SK-N-SH (cell line): Measurements from ENCODE around the gene ZMIZ2. TPM values are rescaled to one million over a fixed set of nuclear protein-coding genes. Genes with fewer than 3 reads are reported as not detected.

Experiments
- CTCF ChIA-PET: fragments of 300-600, 350-600 bp; formaldehyde crosslinking; extraction: SDS; loops from one replicate; lab custom pipeline; 2021; lab: Yijun Ruan, JAX
- POLR2A ChIA-PET: fragments of 350-600 bp; sonication (Branson Sonifier 250); formaldehyde crosslinking; extraction: SDS; loops from one replicate; lab custom pipeline; 2020; ENCODE audit warnings: antibody characterized with exemption, inconsistent platforms; lab: Yijun Ruan, JAX
- DNase-seq: peaks from one replicate; pipeline ENCODE4 v3.0.0; 2012
- H2AFZ ChIP-seq: fragments of 200-600 bp; sonication (generic); 2 replicates; pipeline ENCODE4 v1.8.1; 2016; ENCODE audit warnings: antibody characterized with exemption, mild to moderate bottlenecking, low read depth
- H3F3A ChIP-seq: fragments of 200-600 bp; sonication (generic); replicated peaks from 2 replicates; pipeline ENCODE3; 2016; ENCODE audit warnings: antibody characterized with exemption, mild to moderate bottlenecking; ENCODE audit not compliant: insufficient read depth
- H3K27ac ChIP-seq, 2 experiments: fragments of 200-500 bp in 1 of 2; fragments of 200-600 bp in 1 of 2; sonication (Bioruptor generic) in 1 of 2; sonication (generic), shearing (Covaris generic) in 1 of 2; 2 replicates each; pipeline versions ENCODE4 v1.5.1 to v1.6.1; 2014 to 2016; ENCODE audit warnings: low read depth in 2 of 2, inconsistent platforms in 1 of 2, low read length in 1 of 2, mild to moderate bottlenecking in 1 of 2, mixed read lengths in 1 of 2
- H3K27me3 ChIP-seq: fragments of 200-600 bp; sonication (generic), shearing (Covaris generic); 2 replicates; pipeline ENCODE4 v1.6.1; 2016; ENCODE audit warnings: mixed run types; ENCODE audit not compliant: insufficient read depth
- H3K36me3 ChIP-seq, 2 experiments: fragments of 200-500 bp in 1 of 2; fragments of 200-600 bp in 1 of 2; sonication (Bioruptor generic) in 1 of 2; sonication (generic) in 1 of 2; replicated peaks in 1 of 2; 2 replicates each; pipeline versions ENCODE3 to v1.5.1; 2014 to 2016; ENCODE audit warnings: low read length in 1 of 2, mild to moderate bottlenecking in 1 of 2; ENCODE audit not compliant: insufficient read depth in 2 of 2, control insufficient read depth in 1 of 2
- H3K4me1 ChIP-seq, 2 experiments: fragments of 200-500 bp in 1 of 2; fragments of 200-600 bp in 1 of 2; sonication (Bioruptor generic) in 1 of 2; sonication (generic), shearing (Covaris generic) in 1 of 2; 2 replicates each; pipeline versions ENCODE4 v1.5.1 to v1.6.1; 2014 to 2016; ENCODE audit warnings: low read depth in 1 of 2, low read length in 1 of 2, mixed run types in 1 of 2; ENCODE audit not compliant: insufficient read depth in 2 of 2, control insufficient read depth in 1 of 2
- H3K4me2 ChIP-seq: fragments of 200-600 bp; sonication (generic), shearing (Covaris generic); 2 replicates; pipeline ENCODE4 v1.6.1; 2017; ENCODE audit warnings: mixed run types
- H3K4me3 ChIP-seq, 2 experiments: fragments of 200-500 bp in 1 of 2; fragments of 200-600 bp in 1 of 2; sonication (Bioruptor generic) in 1 of 2; sonication (generic), shearing (Covaris generic) in 1 of 2; 2 replicates each; pipeline versions ENCODE4 v1.5.1 to v1.8.1; 2014 to 2016; ENCODE audit warnings: low read depth in 2 of 2, inconsistent platforms in 1 of 2, low read length in 1 of 2, mild to moderate bottlenecking in 1 of 2, mixed read lengths in 1 of 2, moderate library complexity in 1 of 2
- H3K79me2 ChIP-seq: fragments of 200-600 bp; sonication (generic); 2 replicates; pipeline ENCODE4 v1.8.1; 2017; ENCODE audit warnings: mild to moderate bottlenecking; ENCODE audit not compliant: insufficient read depth
- H3K9ac ChIP-seq: fragments of 200-600 bp; sonication (generic); 2 replicates; pipeline ENCODE4 v1.6.1; 2017; ENCODE audit warnings: mixed run types
- H3K9me2 ChIP-seq: fragments of 200-600 bp; sonication (generic); 2 replicates; pipeline ENCODE4 v1.6.1; 2017; ENCODE audit warnings: mixed run types
- H3K9me3 ChIP-seq: fragments of 200-600 bp; sonication (generic); 2 replicates; pipeline ENCODE4 v1.6.1; 2017; ENCODE audit warnings: mixed run types, mild to moderate bottlenecking, moderate library complexity
- H4K20me1 ChIP-seq: fragments of 200-600 bp; sonication (generic); 2 replicates; pipeline ENCODE4 v1.6.1; 2017; ENCODE audit warnings: mild to moderate bottlenecking, mixed run types; ENCODE audit not compliant: insufficient read depth
- ELF1 ChIP-seq: IDR thresholded peaks from 2 replicates; pipeline ENCODE4 v1.4.0; 2012
- EZH2phosphoT487 ChIP-seq: fragments of 200-600 bp; sonication (generic); IDR thresholded peaks from 2 replicates; pipeline ENCODE4 v1.6.1; 2017; ENCODE audit warnings: low read depth, mixed run types, mild to moderate bottlenecking, antibody characterized with exemption, moderate library complexity, borderline replicate concordance
- FOXJ3 ChIP-seq: sonication (generic); formaldehyde crosslinking; IDR thresholded peaks from 2 replicates; pipeline ENCODE4 v1.5.1; 2020; ENCODE audit warnings: mild to moderate bottlenecking, missing genetic modification reagents
- MEF2A ChIP-seq: IDR thresholded peaks from 2 replicates; pipeline ENCODE4 v1.4.0; 2012; ENCODE audit warnings: low read depth, borderline replicate concordance
- MXI1 ChIP-seq: IDR thresholded peaks from 2 replicates; pipeline ENCODE4 v1.6.1; 2012; ENCODE audit warnings: mild to moderate bottlenecking, low read depth, low read length, improper control_type of control experiment
- NFIC ChIP-seq: IDR thresholded peaks from 2 replicates; pipeline ENCODE4 v1.4.0; 2012; ENCODE audit warnings: borderline replicate concordance
- POLR2AphosphoS5 ChIP-seq: IDR thresholded peaks from 2 replicates; pipeline ENCODE4 v1.6.1; 2012; ENCODE audit warnings: low read depth, low read length
- RAD21 ChIP-seq: IDR thresholded peaks from 2 replicates; pipeline ENCODE4 v1.6.1; 2012; ENCODE audit warnings: mild to moderate bottlenecking, low read length
- RCOR1 ChIP-seq: fragments of 150-350 bp; IDR thresholded peaks from 2 replicates; pipeline ENCODE4 v1.6.1; 2017; ENCODE audit warnings: antibody characterized with exemption, low read length
- RFX5 ChIP-seq: IDR thresholded peaks from 2 replicates; pipeline ENCODE4 v1.6.1; 2012; ENCODE audit warnings: mild to moderate bottlenecking, improper control_type of control experiment, low read length
- RXRA ChIP-seq: IDR thresholded peaks from 2 replicates; pipeline ENCODE4 v1.4.0; 2012; ENCODE audit warnings: low read depth, mild to moderate bottlenecking, borderline replicate concordance
- SIN3A ChIP-seq: IDR thresholded peaks from 2 replicates; pipeline ENCODE4 v1.6.1; 2012; ENCODE audit warnings: low read depth, mild to moderate bottlenecking, low read length, moderate library complexity, borderline replicate concordance
- SMC3 ChIP-seq: IDR thresholded peaks from 2 replicates; pipeline ENCODE4 v1.6.1; 2012; ENCODE audit warnings: low read depth, low read length, improper control_type of control experiment
- TEAD4 ChIP-seq: IDR thresholded peaks from 2 replicates; pipeline ENCODE4 v1.4.0; 2012; ENCODE audit warnings: mild to moderate bottlenecking, borderline replicate concordance; ENCODE audit not compliant: insufficient read depth
- YY1 ChIP-seq: IDR thresholded peaks from 2 replicates; pipeline ENCODE4 v1.4.0; 2012; ENCODE audit warnings: low read depth, mild to moderate bottlenecking
- WGBS: methylation state at CpG from one replicate; pipeline ENCODE4 v1.1.6; 2017; ENCODE audit warnings: low lambda C conversion rate; 5-methylcytosine and 5-hydroxymethylcytosine counted together
- polyA plus RNA-seq, 3 experiments: library from polyadenylated mRNA; depleted of rRNA; stranded (reverse); fragments of >200 nt; gene quantifications; 2 replicates each; pipeline ENCODE4 v1.2.3, GENCODE V29; 2012
- TF ChIP-seq, protein P1 (sequence below): IDR thresholded peaks from 2 replicates; pipeline ENCODE4 v1.4.0; 2012; ENCODE audit warnings: low read depth, borderline replicate concordance
- TF ChIP-seq, protein P2 (sequence below): IDR thresholded peaks from 2 replicates; pipeline ENCODE4; 2012
- TF ChIP-seq, protein P3 (sequence below): IDR thresholded peaks from 2 replicates; pipeline ENCODE4 v1.4.0; 2012; ENCODE audit warnings: low read depth, borderline replicate concordance
- TF ChIP-seq, protein P4 (sequence below): IDR thresholded peaks from 2 replicates; pipeline ENCODE4 v1.4.0; 2012; ENCODE audit warnings: low read depth

Gene ZMIZ2
- polyA plus RNA-seq, 1 of the 3 experiments (the other 2 are of a cell fraction): 18.1 TPM

DNA sequence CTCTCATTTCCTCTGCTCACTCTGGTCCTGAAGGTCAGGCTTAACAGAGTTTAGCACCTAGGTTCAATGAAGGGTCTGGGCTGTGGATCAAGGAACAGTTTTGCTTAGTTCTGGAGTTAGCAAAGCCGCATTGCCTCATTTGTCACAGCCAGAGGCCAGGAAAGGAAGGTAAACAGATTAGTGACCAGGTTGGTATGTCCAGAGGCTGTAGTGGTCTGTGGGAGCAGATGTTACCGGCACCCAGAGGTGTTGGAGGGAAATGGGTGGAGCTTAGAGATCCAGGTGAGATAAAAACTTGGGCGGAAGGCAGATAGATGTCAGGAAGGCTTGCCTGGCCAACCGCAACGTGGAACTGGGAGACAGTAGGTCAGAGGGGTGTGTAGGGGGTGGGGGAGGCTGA lies 36.6 kb upstream of the ZMIZ2 start:
- Histone ChIP-seq H3K4me1 (no peaks in the 10 kb centered on the region; a peak in 1 of 4 replicates), H3K4me3 (no peak overlapping the region), H3K9me3 (no peaks in the 10 kb centered on the region), H3K9ac (no peak overlapping the region), H3F3A (no peaks in the 10 kb centered on the region), H3K9me2 (no peaks in the 10 kb centered on the region), H3K36me3 (peaks cover 0 to 26% of the 10 kb centered on the region in 2 experiments), H3K79me2 (no peaks in the 10 kb centered on the region), H3K27me3 (no peaks in the 10 kb centered on the region), H4K20me1 (no peaks in the 10 kb centered on the region), H3K4me2 (no peak overlapping the region), H2AFZ (no peak overlapping the region), H3K27ac (no peak overlapping the region)
- CTCF ChIA-PET: no interaction called here
- TF ChIP-seq, protein P1, sequence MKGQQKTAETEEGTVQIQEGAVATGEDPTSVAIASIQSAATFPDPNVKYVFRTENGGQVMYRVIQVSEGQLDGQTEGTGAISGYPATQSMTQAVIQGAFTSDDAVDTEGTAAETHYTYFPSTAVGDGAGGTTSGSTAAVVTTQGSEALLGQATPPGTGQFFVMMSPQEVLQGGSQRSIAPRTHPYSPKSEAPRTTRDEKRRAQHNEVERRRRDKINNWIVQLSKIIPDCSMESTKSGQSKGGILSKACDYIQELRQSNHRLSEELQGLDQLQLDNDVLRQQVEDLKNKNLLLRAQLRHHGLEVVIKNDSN: no peak
- TF ChIP-seq TEAD4 (no peak), FOXJ3 (no peak), EZH2phosphoT487 (no peak), NFIC (no peak), RAD21 (no peak), ELF1 (no peak), SMC3 (no peak), SIN3A (no peak), MXI1 (no peak), RCOR1 (no peak), RFX5 (no peak)
- TF ChIP-seq, protein P2, sequence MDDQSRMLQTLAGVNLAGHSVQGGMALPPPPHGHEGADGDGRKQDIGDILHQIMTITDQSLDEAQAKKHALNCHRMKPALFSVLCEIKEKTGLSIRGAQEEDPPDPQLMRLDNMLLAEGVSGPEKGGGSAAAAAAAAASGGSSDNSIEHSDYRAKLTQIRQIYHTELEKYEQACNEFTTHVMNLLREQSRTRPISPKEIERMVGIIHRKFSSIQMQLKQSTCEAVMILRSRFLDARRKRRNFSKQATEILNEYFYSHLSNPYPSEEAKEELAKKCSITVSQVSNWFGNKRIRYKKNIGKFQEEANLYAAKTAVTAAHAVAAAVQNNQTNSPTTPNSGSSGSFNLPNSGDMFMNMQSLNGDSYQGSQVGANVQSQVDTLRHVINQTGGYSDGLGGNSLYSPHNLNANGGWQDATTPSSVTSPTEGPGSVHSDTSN: no peak
- TF ChIP-seq, protein P3, sequence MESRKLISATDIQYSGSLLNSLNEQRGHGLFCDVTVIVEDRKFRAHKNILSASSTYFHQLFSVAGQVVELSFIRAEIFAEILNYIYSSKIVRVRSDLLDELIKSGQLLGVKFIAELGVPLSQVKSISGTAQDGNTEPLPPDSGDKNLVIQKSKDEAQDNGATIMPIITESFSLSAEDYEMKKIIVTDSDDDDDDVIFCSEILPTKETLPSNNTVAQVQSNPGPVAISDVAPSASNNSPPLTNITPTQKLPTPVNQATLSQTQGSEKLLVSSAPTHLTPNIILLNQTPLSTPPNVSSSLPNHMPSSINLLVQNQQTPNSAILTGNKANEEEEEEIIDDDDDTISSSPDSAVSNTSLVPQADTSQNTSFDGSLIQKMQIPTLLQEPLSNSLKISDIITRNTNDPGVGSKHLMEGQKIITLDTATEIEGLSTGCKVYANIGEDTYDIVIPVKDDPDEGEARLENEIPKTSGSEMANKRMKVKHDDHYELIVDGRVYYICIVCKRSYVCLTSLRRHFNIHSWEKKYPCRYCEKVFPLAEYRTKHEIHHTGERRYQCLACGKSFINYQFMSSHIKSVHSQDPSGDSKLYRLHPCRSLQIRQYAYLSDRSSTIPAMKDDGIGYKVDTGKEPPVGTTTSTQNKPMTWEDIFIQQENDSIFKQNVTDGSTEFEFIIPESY: no peak
- POLR2A ChIA-PET: no interaction called here
- WGBS: 83% methylated on average over 5 of the region's 5 CpGs
- DNase-seq: no peak

DNA sequence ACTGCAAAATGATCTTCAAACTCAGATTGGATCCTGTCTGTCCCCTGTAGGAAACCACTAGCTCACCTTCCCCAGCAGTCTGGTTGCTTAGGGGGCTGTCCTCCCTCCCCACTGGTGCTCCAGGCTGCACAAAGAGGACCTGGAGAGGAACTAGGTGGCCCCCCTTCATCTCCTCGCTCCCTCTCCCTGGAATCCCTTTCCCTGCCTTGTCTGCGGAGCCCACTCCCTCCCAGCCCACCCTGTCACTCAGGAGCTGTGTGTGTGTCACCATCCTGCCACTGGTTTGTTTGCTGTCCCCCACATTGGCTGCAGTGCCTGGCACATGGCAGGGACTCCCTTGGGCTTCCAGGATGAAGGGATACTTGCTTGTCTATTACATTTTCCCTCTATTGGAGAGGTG lies 35.5 kb upstream of the ZMIZ2 start:
- Histone ChIP-seq H3K27ac (no peak overlapping the region), H3K4me3 (no peak overlapping the region), H4K20me1 (no peaks in the 10 kb centered on the region), H3F3A (no peaks in the 10 kb centered on the region), H3K9me3 (no peaks in the 10 kb centered on the region), H3K9ac (no peak overlapping the region), H3K36me3 (peaks cover 0 to 16% of the 10 kb centered on the region in 2 experiments), H3K9me2 (no peaks in the 10 kb centered on the region), H3K4me1 (no peaks in the 10 kb centered on the region; a peak in 1 of 4 replicates), H3K79me2 (no peaks in the 10 kb centered on the region), H3K27me3 (no peaks in the 10 kb centered on the region), H2AFZ (no peak overlapping the region), H3K4me2 (no peak overlapping the region)
- WGBS: 85% methylated on average over 2 of the region's 2 CpGs
- CTCF ChIA-PET: interaction anchor here (1.9 kb wide), 1 partner anchor 11 kb away, joined by 7 read pairs; no protein-coding TSS in a partner anchor
- DNase-seq: no peak
- POLR2A ChIA-PET: no interaction called here
- TF ChIP-seq, protein P4, sequence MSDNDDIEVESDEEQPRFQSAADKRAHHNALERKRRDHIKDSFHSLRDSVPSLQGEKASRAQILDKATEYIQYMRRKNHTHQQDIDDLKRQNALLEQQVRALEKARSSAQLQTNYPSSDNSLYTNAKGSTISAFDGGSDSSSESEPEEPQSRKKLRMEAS: no peak
- TF ChIP-seq FOXJ3: no peak
- no peak for TF ChIP-seq YY1
- no peak for TF ChIP-seq SIN3A
- TF ChIP-seq RXRA: no peak
- no peak for TF ChIP-seq POLR2AphosphoS5
- TF ChIP-seq, protein P1: no peak
- TF ChIP-seq EZH2phosphoT487: no peak
- no peak for TF ChIP-seq MXI1
- no peak for TF ChIP-seq MEF2A
